Esophagus muscularis mucosa (tissue), 4 donors: ENCODE data around the gene CDC5L.

Experiments
- EP300 ChIP-seq: sonication (generic); formaldehyde crosslinking; IDR thresholded peaks from one replicate; pipeline ENCODE4 v1.6.1; 2017; ENCODE audit warnings: antibody characterized with exemption
- POLR2A ChIP-seq: fragments of 450-650 bp; IDR thresholded peaks from one replicate; pipeline ENCODE4 v1.6.1; 2017; ENCODE audit warnings: antibody characterized with exemption, moderate library complexity, mild to moderate bottlenecking, low read depth
- POLR2AphosphoS5 ChIP-seq, 2 donors: sonication (generic); formaldehyde crosslinking; IDR thresholded peaks; one replicate each; pipeline ENCODE4 v1.6.1; 2017; ENCODE audit warnings: antibody characterized with exemption in 2 of 2
- TF ChIP-seq, protein P1 (sequence below), 3 experiments: fragments of 200-600 bp in 2 of 3; fragments of 450-650 bp in 1 of 3; sonication (generic) in 2 of 3; IDR thresholded peaks; one replicate each; pipeline ENCODE4 v1.5.1; 2017 to 2019; ENCODE audit warnings: antibody characterized with exemption in 3 of 3, mild to moderate bottlenecking in 2 of 3, moderate library complexity in 1 of 3

DNA sequence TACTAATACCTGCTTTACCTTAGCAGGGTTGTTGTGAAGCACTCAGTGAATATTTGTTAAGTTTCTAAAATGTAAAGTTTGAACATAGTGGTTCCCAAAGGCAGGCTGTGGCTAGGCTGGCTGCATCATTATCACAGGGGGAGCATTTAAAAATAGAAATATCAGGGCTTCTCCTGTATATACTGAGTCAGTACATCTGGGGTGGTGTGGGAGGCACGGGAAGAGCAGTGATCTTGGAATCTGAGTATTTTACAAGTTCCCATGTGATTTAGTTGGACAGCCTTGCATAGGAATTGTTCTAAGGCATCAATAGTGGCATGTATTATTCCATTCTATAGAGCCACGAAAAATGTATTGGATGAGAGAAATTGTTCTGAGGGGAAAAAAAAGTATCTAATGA, 8.0 kb downstream of the CDC5L start:
- TF ChIP-seq POLR2AphosphoS5 (IDR thresholded peaks at IDR 0.05): no peak
- TF ChIP-seq, protein P1, sequence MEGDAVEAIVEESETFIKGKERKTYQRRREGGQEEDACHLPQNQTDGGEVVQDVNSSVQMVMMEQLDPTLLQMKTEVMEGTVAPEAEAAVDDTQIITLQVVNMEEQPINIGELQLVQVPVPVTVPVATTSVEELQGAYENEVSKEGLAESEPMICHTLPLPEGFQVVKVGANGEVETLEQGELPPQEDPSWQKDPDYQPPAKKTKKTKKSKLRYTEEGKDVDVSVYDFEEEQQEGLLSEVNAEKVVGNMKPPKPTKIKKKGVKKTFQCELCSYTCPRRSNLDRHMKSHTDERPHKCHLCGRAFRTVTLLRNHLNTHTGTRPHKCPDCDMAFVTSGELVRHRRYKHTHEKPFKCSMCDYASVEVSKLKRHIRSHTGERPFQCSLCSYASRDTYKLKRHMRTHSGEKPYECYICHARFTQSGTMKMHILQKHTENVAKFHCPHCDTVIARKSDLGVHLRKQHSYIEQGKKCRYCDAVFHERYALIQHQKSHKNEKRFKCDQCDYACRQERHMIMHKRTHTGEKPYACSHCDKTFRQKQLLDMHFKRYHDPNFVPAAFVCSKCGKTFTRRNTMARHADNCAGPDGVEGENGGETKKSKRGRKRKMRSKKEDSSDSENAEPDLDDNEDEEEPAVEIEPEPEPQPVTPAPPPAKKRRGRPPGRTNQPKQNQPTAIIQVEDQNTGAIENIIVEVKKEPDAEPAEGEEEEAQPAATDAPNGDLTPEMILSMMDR (IDR thresholded peaks at IDR 0.05): no peak
- no peak for TF ChIP-seq POLR2A
- no peak for TF ChIP-seq EP300
